Measurements from ENCODE around the gene NLGN3. TPM values are rescaled to one million over a fixed set of nuclear protein-coding genes. Genes with fewer than 3 reads are reported as not detected.

Gene NLGN3
- total RNA-seq, 2 donors from 2014 or later = 1.1 to 1.8 TPM

GRCh38 chrX:71214152-71214551 is 69.5 kb downstream of the NLGN3 start:
- DNase-seq (ENCODE audit: low spot score) (no peak), ATAC-seq (ENCODE audit: insufficient number of reproducible peaks, low FRiP score, low read depth) (no peak)
- Histone ChIP-seq H3K36me3 (no peaks in the 10 kb centered on the region), H3K4me3 (no peak overlapping the region), H3K27ac (no peak overlapping the region), H3K4me1 (ENCODE audit: control insufficient read depth in 1 of 2, low read depth in 2 of 2) (no peaks in the 10 kb centered on the region), H3K27me3 (replicated peaks; ENCODE audit: insufficient read depth) (no peaks in the 10 kb centered on the region), H3K9me3 (no peaks in the 10 kb centered on the region)
- TF ChIP-seq, protein P1, sequence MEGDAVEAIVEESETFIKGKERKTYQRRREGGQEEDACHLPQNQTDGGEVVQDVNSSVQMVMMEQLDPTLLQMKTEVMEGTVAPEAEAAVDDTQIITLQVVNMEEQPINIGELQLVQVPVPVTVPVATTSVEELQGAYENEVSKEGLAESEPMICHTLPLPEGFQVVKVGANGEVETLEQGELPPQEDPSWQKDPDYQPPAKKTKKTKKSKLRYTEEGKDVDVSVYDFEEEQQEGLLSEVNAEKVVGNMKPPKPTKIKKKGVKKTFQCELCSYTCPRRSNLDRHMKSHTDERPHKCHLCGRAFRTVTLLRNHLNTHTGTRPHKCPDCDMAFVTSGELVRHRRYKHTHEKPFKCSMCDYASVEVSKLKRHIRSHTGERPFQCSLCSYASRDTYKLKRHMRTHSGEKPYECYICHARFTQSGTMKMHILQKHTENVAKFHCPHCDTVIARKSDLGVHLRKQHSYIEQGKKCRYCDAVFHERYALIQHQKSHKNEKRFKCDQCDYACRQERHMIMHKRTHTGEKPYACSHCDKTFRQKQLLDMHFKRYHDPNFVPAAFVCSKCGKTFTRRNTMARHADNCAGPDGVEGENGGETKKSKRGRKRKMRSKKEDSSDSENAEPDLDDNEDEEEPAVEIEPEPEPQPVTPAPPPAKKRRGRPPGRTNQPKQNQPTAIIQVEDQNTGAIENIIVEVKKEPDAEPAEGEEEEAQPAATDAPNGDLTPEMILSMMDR (IDR thresholded peaks at IDR 0.05) = no peak

DNA sequence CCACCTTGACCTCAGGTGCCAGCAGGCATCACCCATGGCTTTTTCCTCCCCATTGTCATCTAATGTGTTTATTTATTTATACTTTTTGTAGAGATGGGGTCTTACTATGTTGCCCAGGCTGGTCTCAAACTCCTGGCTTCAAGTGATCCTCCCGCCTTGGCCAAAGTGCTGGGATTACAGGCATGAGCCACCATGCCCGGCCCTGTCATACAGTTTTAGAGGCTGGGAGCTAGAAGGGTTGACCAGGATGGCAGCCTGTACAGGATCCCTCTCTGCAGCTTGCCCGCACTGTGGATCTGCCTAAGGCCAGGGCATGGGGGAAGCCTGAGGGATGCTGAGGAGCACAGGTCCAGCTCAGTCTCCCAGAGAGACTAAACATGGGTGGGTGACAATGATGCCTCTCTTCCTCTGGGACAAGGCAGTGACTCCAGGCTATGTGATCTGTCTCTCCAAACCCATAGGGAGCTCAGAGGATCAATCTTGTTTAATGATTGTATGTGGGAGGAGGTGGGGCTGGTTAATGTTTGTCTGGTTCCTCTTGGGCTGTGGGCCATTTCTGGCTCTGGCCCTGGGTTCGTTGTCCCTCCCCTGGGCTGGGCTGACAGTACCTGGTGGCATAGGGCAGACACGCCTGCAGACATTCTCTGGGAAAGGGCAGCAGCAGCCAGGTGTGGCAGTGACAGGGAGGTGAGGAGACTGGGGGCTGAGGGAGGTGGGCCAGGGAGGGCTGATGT is 70.1 kb downstream of the NLGN3 start:
- ATAC-seq (ENCODE audit: insufficient number of reproducible peaks, low FRiP score, low read depth) = no peak
- TF ChIP-seq, protein P1 (IDR thresholded peaks at IDR 0.05) = no peak

DNA sequence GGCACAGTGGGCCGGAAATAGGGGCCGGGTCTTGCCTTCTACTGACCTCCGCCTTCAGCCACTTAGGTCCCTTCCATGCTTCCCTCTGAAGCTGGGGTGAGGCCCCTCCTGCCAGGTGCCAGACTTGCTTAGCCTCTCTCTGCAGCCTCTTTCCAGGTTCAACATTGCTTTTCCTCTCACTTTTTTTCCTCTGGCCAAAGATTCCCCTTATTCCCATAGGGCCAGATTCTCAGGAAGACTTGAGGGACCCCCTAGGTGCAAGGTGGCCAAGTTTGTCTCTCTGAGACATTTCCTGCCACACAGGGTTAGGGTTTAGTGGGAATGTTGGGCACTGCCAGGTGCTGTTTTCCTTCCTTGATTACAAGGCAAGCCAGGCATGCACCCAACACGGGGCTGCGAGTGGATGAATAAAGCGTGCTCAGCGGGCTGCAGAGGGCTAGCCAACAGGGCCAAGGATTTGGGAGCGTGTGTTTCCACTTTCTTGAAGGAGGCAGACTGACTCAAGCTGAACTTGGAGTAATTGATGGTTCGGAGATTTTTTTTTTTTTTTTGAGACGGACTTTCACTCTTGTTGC is 70.8 kb downstream of the NLGN3 start:
- H3K9me3 ChIP-seq = no peaks in the 10 kb centered on the region
- TF ChIP-seq, protein P1 (IDR thresholded peaks at IDR 0.05) = no peak
- H3K4me3 ChIP-seq = no peak overlapping the region
- no peaks in the 10 kb centered on the region for H3K4me1 ChIP-seq (ENCODE audit: control insufficient read depth in 1 of 2, low read depth in 2 of 2)
- no peak overlapping the region for H3K27ac ChIP-seq
- no peaks in the 10 kb centered on the region for H3K27me3 ChIP-seq (replicated peaks; ENCODE audit: insufficient read depth)
- ATAC-seq (ENCODE audit: insufficient number of reproducible peaks, low FRiP score, low read depth) (no peak), DNase-seq (ENCODE audit: low spot score) (no peak)
- H3K36me3 ChIP-seq = no peaks in the 10 kb centered on the region

More for the DNA sequence above, 70.1 kb downstream of the NLGN3 start:
- DNase-seq (ENCODE audit: low spot score) = no peak
- no peaks in the 10 kb centered on the region for H3K4me1 ChIP-seq (ENCODE audit: control insufficient read depth in 1 of 2, low read depth in 2 of 2)
- H3K9me3 ChIP-seq = no peaks in the 10 kb centered on the region
- H3K27me3 ChIP-seq (replicated peaks; ENCODE audit: insufficient read depth) = no peaks in the 10 kb centered on the region
- no peaks in the 10 kb centered on the region for H3K36me3 ChIP-seq
- H3K27ac ChIP-seq = no peak overlapping the region
- no peak overlapping the region for H3K4me3 ChIP-seq

DNA sequence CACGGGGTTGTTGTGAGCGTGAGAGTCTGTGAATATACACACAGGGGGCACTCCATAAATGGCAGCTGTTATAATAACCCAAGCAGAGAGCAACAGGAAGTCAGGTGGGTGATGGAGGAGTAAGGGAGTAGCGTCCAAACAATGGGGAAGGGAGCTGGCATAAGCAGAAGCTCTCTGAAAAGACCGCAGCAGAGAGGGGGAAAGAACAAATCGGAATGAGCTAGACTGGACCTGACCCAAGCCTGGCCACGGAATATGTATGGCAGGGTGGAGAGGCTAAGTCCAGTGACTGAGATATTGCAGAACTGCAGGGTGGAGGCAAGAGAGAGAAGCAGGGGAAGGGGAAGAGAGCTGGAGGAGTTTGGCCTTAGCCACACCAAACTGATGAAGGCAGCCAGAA is 71.8 kb downstream of the NLGN3 start:
- TF ChIP-seq, protein P1 (IDR thresholded peaks at IDR 0.05) = no peak
- ATAC-seq (ENCODE audit: insufficient number of reproducible peaks, low FRiP score, low read depth) = no peak
- Histone ChIP-seq H3K4me3 (no peak overlapping the region), H3K27ac (no peak overlapping the region), H3K36me3 (no peaks in the 10 kb centered on the region), H3K9me3 (no peaks in the 10 kb centered on the region), H3K27me3 (replicated peaks; ENCODE audit: insufficient read depth) (no peaks in the 10 kb centered on the region), H3K4me1 (ENCODE audit: control insufficient read depth in 1 of 2, low read depth in 2 of 2) (no peaks in the 10 kb centered on the region)
- DNase-seq (ENCODE audit: low spot score) = no peak

DNA sequence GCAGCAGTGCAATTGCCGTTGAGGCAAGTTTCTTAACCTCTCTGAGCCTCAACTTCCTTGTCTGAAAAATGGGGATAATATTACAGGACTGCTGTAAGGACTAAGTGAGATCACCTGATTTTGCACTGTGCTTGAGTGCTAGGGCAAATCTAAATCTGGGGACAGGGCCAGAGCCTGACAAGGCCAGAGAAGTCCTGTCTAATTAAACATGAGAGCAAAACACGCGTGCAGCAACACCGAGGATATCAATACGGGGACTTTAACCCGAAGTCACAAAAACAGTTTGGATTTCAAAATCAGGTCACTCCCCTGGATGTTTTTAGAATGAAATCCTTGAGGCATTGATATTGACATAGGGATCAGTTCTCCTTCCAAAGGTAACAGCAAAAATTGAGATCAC is 72.7 kb downstream of the NLGN3 start:
- no peak for ATAC-seq (ENCODE audit: insufficient number of reproducible peaks, low FRiP score, low read depth)
- no peaks in the 10 kb centered on the region for H3K9me3 ChIP-seq
- H3K4me1 ChIP-seq (ENCODE audit: control insufficient read depth in 1 of 2, low read depth in 2 of 2) = no peaks in the 10 kb centered on the region
- no peaks in the 10 kb centered on the region for H3K36me3 ChIP-seq
- no peak overlapping the region for H3K27ac ChIP-seq
- no peaks in the 10 kb centered on the region for H3K27me3 ChIP-seq (replicated peaks; ENCODE audit: insufficient read depth)
- no peak overlapping the region for H3K4me3 ChIP-seq
- TF ChIP-seq, protein P1 (IDR thresholded peaks at IDR 0.05) = no peak
- DNase-seq (ENCODE audit: low spot score) = no peak

Other genes starting within 250 kb of the NLGN3 start
- not detected for gene TEX11, start 236.1 kb upstream of the NLGN3 start, total RNA-seq
- not detected for gene SLC7A3, start 213.7 kb upstream of the NLGN3 start, total RNA-seq
- gene SNX12, start 76.5 kb upstream of the NLGN3 start, total RNA-seq = 10 to 100 TPM; 33.9 to 62.1 TPM
- 10 to 100 TPM; 10.9 to 19.2 TPM for gene FOXO4, start 49.0 kb upstream of the NLGN3 start, total RNA-seq
- gene CXorf65, start 38.1 kb upstream of the NLGN3 start, total RNA-seq = not detected
- 10 to 100 TPM in 1 of 2 donors, 1 to 10 TPM in 1; 4.9 to 14.2 TPM for gene IL2RG, start 33.3 kb upstream of the NLGN3 start, total RNA-seq
- gene MED12, start 26.2 kb upstream of the NLGN3 start, total RNA-seq = 10 to 100 TPM; 22.9 to 48.8 TPM
- not detected for gene GJB1, start 78.4 kb downstream of the NLGN3 start, total RNA-seq
- 10 to 100 TPM; 14.7 to 21.9 TPM for gene ZMYM3, start 109.3 kb downstream of the NLGN3 start, total RNA-seq
- 100 to 1,000 TPM; 168 to 243 TPM for gene NONO, start 138.8 kb downstream of the NLGN3 start, total RNA-seq
- 10 to 100 TPM; 18.5 to 52.6 TPM for gene ITGB1BP2, start 156.9 kb downstream of the NLGN3 start, total RNA-seq
- 10 to 100 TPM; 38.0 to 81.0 TPM for gene TAF1, start 221.5 kb downstream of the NLGN3 start, total RNA-seq

All from thoracic aorta (tissue), 2 donors.